NT2/D1 (cell line): Measurements from ENCODE around the gene CCDC87.

Experiments used
- DNase-seq: peaks from one replicate; pipeline ENCODE4 v3.0.0-alpha.2; 2011; ENCODE audit warnings: low read depth, low spot score
- H3K27me3 ChIP-seq: 2 replicates; pipeline ENCODE4 v1.6.0; 2011; ENCODE audit warnings: mild to moderate bottlenecking; ENCODE audit not compliant: insufficient read length, insufficient read depth
- H3K36me3 ChIP-seq: 2 replicates; pipeline ENCODE4 v1.6.1; 2011; ENCODE audit warnings: mild to moderate bottlenecking, low read length, mixed read lengths; ENCODE audit not compliant: insufficient read depth, insufficient read length
- H3K4me1 ChIP-seq: 2 replicates; pipeline ENCODE4 v1.5.1; 2011; ENCODE audit not compliant: insufficient read depth, insufficient read length
- H3K4me3 ChIP-seq: 2 replicates; pipeline ENCODE4 v1.5.1; 2011; ENCODE audit warnings: low read depth; ENCODE audit not compliant: insufficient read length
- H3K9ac ChIP-seq: 2 replicates; pipeline ENCODE4 v1.6.0; 2011; ENCODE audit warnings: low read depth; ENCODE audit not compliant: insufficient read length
- H3K9me3 ChIP-seq: 2 replicates; pipeline ENCODE4 v1.5.1; 2011; ENCODE audit warnings: mild to moderate bottlenecking, low read length; ENCODE audit not compliant: insufficient read depth
- SUZ12 ChIP-seq: IDR thresholded peaks from 2 replicates; pipeline ENCODE4 v1.6.1; 2011; ENCODE audit not compliant: insufficient read length, insufficient read depth; ENCODE audit errors: extremely low read depth
- YY1 ChIP-seq: IDR thresholded peaks from 2 replicates; pipeline ENCODE4 v1.6.1; 2011; ENCODE audit not compliant: insufficient read length, insufficient read depth
- ZNF274 ChIP-seq: IDR thresholded peaks from 2 replicates; pipeline ENCODE4 v1.6.1; 2011; ENCODE audit warnings: mild to moderate bottlenecking, low read depth, low read length

Gene CCDC87

DNA sequence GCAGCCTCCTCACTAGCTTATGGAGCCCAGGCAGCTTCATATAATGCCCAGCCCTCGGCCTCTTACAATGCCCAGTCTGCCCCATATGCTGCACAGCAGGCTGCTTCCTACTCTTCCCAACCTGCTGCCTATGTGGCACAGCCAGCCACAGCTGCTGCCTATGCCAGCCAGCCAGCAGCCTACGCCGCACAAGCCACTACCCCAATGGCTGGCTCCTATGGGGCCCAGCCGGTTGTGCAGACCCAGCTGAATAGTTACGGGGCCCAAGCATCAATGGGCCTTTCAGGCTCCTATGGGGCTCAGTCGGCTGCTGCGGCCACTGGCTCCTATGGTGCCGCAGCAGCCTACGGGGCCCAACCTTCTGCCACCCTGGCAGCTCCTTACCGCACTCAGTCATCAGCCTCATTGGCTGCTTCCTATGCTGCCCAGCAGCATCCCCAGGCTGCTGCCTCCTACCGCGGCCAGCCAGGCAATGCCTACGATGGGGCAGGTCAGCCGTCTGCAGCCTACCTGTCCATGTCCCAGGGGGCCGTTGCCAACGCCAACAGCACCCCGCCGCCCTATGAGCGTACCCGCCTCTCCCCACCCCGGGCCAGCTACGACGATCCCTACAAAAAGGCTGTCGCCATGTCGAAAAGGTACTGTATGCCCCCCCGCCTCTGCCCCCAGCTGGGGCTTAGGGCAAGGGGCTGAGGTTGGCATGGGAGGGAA is 32.3 kb upstream of the CCDC87 start:
- Histone ChIP-seq H3K4me1 (peaks cover 6% of the 10 kb centered on the region), H3K36me3 (peaks cover 98% of the 10 kb centered on the region), H3K4me3 (no peak overlapping the region), H3K9me3 (no peaks in the 10 kb centered on the region), H3K27me3 (no peaks in the 10 kb centered on the region), H3K9ac (no peak overlapping the region)
- TF ChIP-seq SUZ12 (no peak), YY1 (no peak), ZNF274 (no peak)
- DNase-seq: no peak

DNA sequence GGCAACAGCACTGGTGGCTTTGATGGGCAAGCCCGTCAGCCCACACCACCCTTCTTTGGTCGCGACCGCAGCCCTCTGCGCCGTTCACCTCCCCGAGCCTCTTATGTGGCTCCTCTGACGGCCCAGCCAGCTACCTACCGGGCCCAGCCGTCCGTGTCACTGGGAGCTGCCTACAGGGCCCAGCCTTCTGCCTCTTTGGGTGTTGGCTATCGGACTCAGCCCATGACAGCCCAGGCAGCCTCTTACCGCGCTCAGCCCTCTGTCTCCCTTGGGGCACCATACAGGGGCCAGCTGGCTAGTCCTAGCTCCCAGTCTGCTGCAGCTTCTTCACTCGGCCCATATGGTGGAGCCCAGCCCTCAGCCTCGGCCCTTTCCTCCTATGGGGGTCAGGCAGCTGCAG is 31.6 kb upstream of the CCDC87 start:
- Histone ChIP-seq H3K9ac (no peak overlapping the region), H3K36me3 (peaks cover 96% of the 10 kb centered on the region), H3K9me3 (no peaks in the 10 kb centered on the region), H3K4me3 (no peak overlapping the region), H3K27me3 (no peaks in the 10 kb centered on the region), H3K4me1 (peaks cover 6% of the 10 kb centered on the region)
- no peak for DNase-seq
- no peak for TF ChIP-seq ZNF274
- no peak for TF ChIP-seq YY1
- TF ChIP-seq SUZ12: no peak

DNA sequence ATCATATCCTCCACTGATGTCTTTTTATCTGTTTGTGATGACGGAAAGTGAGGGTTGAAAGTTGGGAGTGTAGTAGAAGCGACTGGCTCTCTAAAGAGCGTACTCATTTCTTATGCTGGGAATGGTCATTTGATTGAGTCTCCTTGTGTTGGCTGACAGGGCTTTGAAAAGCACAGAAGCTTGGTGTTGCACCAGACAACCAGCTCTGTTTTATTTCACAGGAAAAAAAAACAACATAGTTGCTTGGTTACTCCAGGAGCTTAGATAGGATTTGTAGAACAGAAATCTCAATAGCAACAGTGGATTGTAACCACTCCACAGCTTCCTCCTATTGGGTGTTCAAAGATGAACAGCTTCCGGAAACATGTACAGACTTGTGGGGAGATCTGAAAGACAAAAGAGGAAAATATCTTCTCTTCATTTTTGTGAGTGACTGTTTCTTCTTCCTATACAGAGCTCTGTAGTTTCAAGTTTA is 26.3 kb upstream of the CCDC87 start:
- Histone ChIP-seq H3K4me3 (peak overlapping the region; percentile 98), H3K4me1 (peaks cover 3% of the 10 kb centered on the region), H3K36me3 (peaks cover 68% of the 10 kb centered on the region), H3K27me3 (no peaks in the 10 kb centered on the region), H3K9ac (no peak overlapping the region), H3K9me3 (no peaks in the 10 kb centered on the region)
- no peak for DNase-seq
- no peak for TF ChIP-seq SUZ12
- TF ChIP-seq YY1: no peak
- TF ChIP-seq ZNF274: no peak

DNA sequence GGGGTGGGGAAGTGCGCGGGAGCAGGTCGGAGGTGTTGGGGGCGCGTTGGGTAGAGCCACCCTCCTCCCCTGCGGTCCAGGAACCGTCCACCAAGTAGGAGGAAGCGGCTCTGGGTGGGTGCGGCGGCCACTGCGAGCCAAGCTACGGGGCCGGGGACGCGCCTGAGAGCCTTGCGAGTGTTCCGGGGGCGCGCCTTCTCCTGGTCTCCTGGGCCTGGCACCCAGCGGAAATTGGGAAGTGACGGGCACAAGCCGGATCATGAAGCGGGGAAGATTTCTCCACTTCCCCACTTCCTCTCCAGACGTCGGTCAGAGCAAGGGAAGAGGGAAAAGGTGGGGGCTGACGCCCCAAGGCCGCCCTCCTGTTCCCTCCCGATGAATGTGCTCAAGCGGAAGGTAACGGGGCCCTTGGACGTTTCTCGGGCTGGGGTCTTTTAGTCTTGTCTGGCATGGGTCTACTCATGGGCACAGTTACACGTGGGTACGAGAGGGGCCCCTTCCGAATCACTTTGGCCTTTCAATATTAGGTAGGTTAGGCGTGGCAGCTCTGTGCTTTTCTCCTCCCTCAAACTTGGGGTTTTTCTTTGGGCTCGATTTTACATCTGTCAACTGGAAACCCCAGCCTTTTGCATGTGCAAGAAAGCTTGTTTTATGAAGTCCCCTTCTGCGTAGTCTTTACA is 24.4 kb upstream of the CCDC87 start:
- Histone ChIP-seq H3K9me3 (no peaks in the 10 kb centered on the region), H3K27me3 (no peaks in the 10 kb centered on the region), H3K36me3 (peaks cover 49% of the 10 kb centered on the region), H3K9ac (peak overlapping the region; percentile 100), H3K4me1 (peaks cover 3% of the 10 kb centered on the region), H3K4me3 (peak overlapping the region; percentile 98)
- TF ChIP-seq ZNF274: no peak
- TF ChIP-seq YY1: no peak
- no peak for TF ChIP-seq SUZ12
- DNase-seq: no peak

DNA sequence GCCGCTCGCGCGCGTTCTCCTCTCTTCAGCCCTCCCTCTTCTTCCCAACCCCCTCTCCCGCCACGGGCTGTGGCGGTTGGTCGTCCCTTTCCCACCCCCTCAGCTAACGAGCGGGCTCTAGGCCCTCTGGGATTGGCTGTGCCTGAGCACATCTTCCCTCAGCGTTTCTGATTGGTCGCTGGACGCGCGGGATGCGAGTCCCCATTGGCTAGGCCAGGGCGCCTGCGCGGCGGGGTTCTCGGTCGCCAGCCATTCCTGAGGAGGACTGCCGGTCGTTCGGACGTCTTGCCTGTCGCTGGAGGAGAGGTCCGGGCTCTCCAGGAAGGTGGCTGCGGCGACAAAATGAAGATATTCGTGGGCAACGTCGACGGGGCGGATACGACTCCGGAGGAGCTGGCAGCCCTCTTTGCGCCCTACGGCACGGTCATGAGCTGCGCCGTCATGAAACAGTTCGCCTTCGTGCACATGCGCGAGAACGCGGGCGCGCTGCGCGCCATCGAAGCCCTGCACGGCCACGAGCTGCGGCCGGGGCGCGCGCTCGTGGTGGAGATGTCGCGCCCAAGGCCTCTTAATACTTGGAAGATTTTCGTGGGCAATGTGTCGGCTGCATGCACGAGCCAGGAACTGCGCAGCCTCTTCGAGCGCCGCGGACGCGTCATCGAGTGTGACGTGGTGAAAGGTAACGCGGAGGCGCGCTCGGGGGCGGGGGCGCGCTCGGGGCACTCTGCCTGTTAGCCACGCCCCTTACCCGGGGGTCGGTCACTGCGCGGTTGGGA is 23.7 kb upstream of the CCDC87 start, which contains the start of gene RBM14:
Gene RBM14, plus strand, starts transcription at position 252 of the 776 bp plus-strand sequence. Its CDS starts 91 bp downstream, at position 343.
- DNase-seq: peak; percentile 100
- Histone ChIP-seq H3K9ac (peak within 1 kb of the TSS; percentile 100), H3K4me3 (peak within 1 kb of the TSS; percentile 98), H3K4me1 (peaks cover 3% of the 10 kb centered on the region), H3K27me3 (no peaks in the 10 kb centered on the region), H3K9me3 (no peaks in the 10 kb centered on the region), H3K36me3 (peaks cover 43% of the 10 kb centered on the region)
- no peak for TF ChIP-seq SUZ12
- no peak for TF ChIP-seq ZNF274
- peak; percentile 27 for TF ChIP-seq YY1

- Histone ChIP-seq H3K9me3 (peaks cover 5% of the 10 kb centered on the region; the same call in 1 of the 2 replicates), H3K4me3 (no peak overlapping the region), H3K36me3 (peaks cover 26% of the 10 kb centered on the region), H3K4me1 (no peaks in the 10 kb centered on the region), H3K27me3 (no peaks in the 10 kb centered on the region), H3K9ac (no peak overlapping the region)
- no peak for DNase-seq
- no peak for TF ChIP-seq YY1
- TF ChIP-seq ZNF274: no peak
- no peak for TF ChIP-seq SUZ12
Measured at GRCh38 chr11:66614073-66614472, 21.2 kb upstream of the CCDC87 start.

GRCh38 chr11:66612458-66612857 is 19.6 kb upstream of the CCDC87 start:
- H3K36me3 ChIP-seq: peaks cover 14% of the 10 kb centered on the region
- H3K9ac ChIP-seq: no peak overlapping the region
- no peaks in the 10 kb centered on the region for H3K27me3 ChIP-seq
- no peak overlapping the region for H3K4me3 ChIP-seq
- no peaks in the 10 kb centered on the region for H3K4me1 ChIP-seq
- no peak for DNase-seq
- H3K9me3 ChIP-seq: peaks cover 5% of the 10 kb centered on the region; the same call in 1 of the 2 replicates
- TF ChIP-seq SUZ12 (no peak), ZNF274 (no peak), YY1 (no peak)
